H9 (cell line): ENCODE measurements around the gene NHERF2. TPM values are rescaled to one million over a fixed set of nuclear protein-coding genes. Genes with fewer than 3 reads are reported as not detected.

Experiments
- DNase-seq: peaks from one replicate; pipeline ENCODE4 v3.0.0-alpha.2; 2017
- H2AFZ ChIP-seq: one replicate; pipeline ENCODE4 v1.6.1; 2013; ENCODE audit warnings: mild to moderate bottlenecking, low read length, control low read depth, moderate library complexity
- H2AK5ac ChIP-seq: 2 replicates; pipeline ENCODE4 v1.6.1; 2013; ENCODE audit warnings: low read length, control low read depth, mixed read lengths; ENCODE audit not compliant: insufficient read length
- H2BK120ac ChIP-seq: one replicate; pipeline ENCODE4 v1.6.1; 2013; ENCODE audit warnings: low read depth, mild to moderate bottlenecking, low read length, control low read depth, inconsistent platforms; ENCODE audit not compliant: poor library complexity, severe bottlenecking
- H2BK12ac ChIP-seq: 2 replicates; pipeline ENCODE4 v1.6.1; 2013; ENCODE audit warnings: low read length, control low read depth, mixed read lengths, low read depth; ENCODE audit not compliant: insufficient read length
- H2BK15ac ChIP-seq: 2 replicates; pipeline ENCODE4 v1.6.1; 2013; ENCODE audit warnings: low read depth, low read length, control low read depth
- H2BK20ac ChIP-seq: one replicate; pipeline ENCODE4 v1.6.1; 2013; ENCODE audit warnings: low read depth, mild to moderate bottlenecking, low read length, control low read depth, inconsistent platforms; ENCODE audit not compliant: poor library complexity, severe bottlenecking
- H2BK5ac ChIP-seq: 2 replicates; pipeline ENCODE4 v1.6.1; 2013; ENCODE audit warnings: low read length, control low read depth, mixed read lengths; ENCODE audit not compliant: insufficient read length
- H3K14ac ChIP-seq: 2 replicates; pipeline ENCODE4 v1.6.1; 2013; ENCODE audit warnings: low read length, control low read depth; ENCODE audit not compliant: insufficient read depth
- H3K18ac ChIP-seq: 2 replicates; pipeline ENCODE4 v1.6.1; 2013; ENCODE audit warnings: low read depth, mild to moderate bottlenecking, mixed read lengths, low read length, control low read depth; ENCODE audit not compliant: insufficient read length
- H3K23ac ChIP-seq: 2 replicates; pipeline ENCODE4 v1.6.1; 2013; ENCODE audit warnings: low read length, control low read depth, mixed read lengths, low read depth; ENCODE audit not compliant: insufficient read length
- H3K23me2 ChIP-seq: 2 replicates; pipeline ENCODE4 v1.6.1; 2013; ENCODE audit warnings: low read depth, mild to moderate bottlenecking, mixed read lengths, low read length, control low read depth; ENCODE audit not compliant: insufficient read length, poor library complexity, severe bottlenecking
- H3K27ac ChIP-seq: 2 replicates; pipeline ENCODE4 v1.5.1; 2013; ENCODE audit warnings: low read length, control low read depth, mixed read lengths, low read depth; ENCODE audit not compliant: insufficient read length
- H3K27me3 ChIP-seq: 2 replicates; pipeline ENCODE4 v1.6.1; 2013; ENCODE audit warnings: low read length, control low read depth, inconsistent platforms; ENCODE audit not compliant: insufficient read depth
- H3K4ac ChIP-seq: 2 replicates; pipeline ENCODE4 v1.6.1; 2013; ENCODE audit warnings: low read depth, mild to moderate bottlenecking, control low read depth, inconsistent platforms, low read length, moderate library complexity
- H3K4me1 ChIP-seq: 2 replicates; pipeline ENCODE4 v1.6.1; 2013; ENCODE audit warnings: low read length, control low read depth, inconsistent platforms; ENCODE audit not compliant: insufficient read depth
- H3K4me2 ChIP-seq: 2 replicates; pipeline ENCODE4 v1.6.1; 2013; ENCODE audit warnings: low read length, control low read depth, mixed read lengths; ENCODE audit not compliant: insufficient read length, insufficient read depth
- H3K56ac ChIP-seq: 2 replicates; pipeline ENCODE4 v1.6.1; 2013; ENCODE audit warnings: low read depth, mild to moderate bottlenecking, mixed read lengths, low read length, control low read depth; ENCODE audit not compliant: insufficient read length
- H3K79me1 ChIP-seq: 2 replicates; pipeline ENCODE4 v1.6.1; 2013; ENCODE audit warnings: low read depth, mild to moderate bottlenecking, moderate library complexity, low read length, control low read depth, inconsistent platforms; ENCODE audit not compliant: insufficient read depth, poor library complexity, severe bottlenecking
- H3K79me2 ChIP-seq: 2 replicates; pipeline ENCODE4 v1.6.1; 2013; ENCODE audit warnings: low read length, control low read depth, inconsistent platforms; ENCODE audit not compliant: insufficient read depth
- H3K9ac ChIP-seq: 2 replicates; pipeline ENCODE4 v1.6.1; 2013; ENCODE audit warnings: low read length, control low read depth, mixed read lengths; ENCODE audit not compliant: insufficient read length; ENCODE audit errors: extremely low read depth
- H3K9me3 ChIP-seq: one replicate; pipeline ENCODE4 v1.6.1; 2013; ENCODE audit warnings: low read depth, low read length, inconsistent platforms; ENCODE audit not compliant: control insufficient read depth
- H3T11ph ChIP-seq: one replicate; pipeline ENCODE4 v1.6.1; 2013; ENCODE audit warnings: mild to moderate bottlenecking, low read length, control low read depth, inconsistent platforms
- H4K20me1 ChIP-seq: one replicate; pipeline ENCODE4 v1.6.1; 2013; ENCODE audit not compliant: control insufficient read depth, insufficient read length, insufficient read depth
- H4K5ac ChIP-seq: 2 replicates; pipeline ENCODE4 v1.6.1; 2013; ENCODE audit warnings: low read depth, mild to moderate bottlenecking, mixed read lengths, low read length, control low read depth; ENCODE audit not compliant: insufficient read length
- H4K8ac ChIP-seq: replicated peaks from 2 replicates; pipeline ENCODE4 v1.6.1; 2013; ENCODE audit warnings: low read length, control low read depth, mixed read lengths, low read depth; ENCODE audit not compliant: insufficient read length
- H4K91ac ChIP-seq: 2 replicates; pipeline ENCODE4 v1.6.1; 2013; ENCODE audit warnings: low read depth, mild to moderate bottlenecking, moderate library complexity, mixed read lengths, low read length, control low read depth; ENCODE audit not compliant: insufficient read length
- H3K27ac Mint-ChIP-seq, 3 experiments: 2 replicates in 2 of 3; 3 replicates in 1 of 3; pipeline ENCODE4 v1.8.0; 2020 to 2021; ENCODE audit warnings: mixed read lengths in 3 of 3, mild to moderate bottlenecking in 1 of 3, moderate library complexity in 1 of 3
- H3K27me3 Mint-ChIP-seq: 2 replicates; pipeline ENCODE4 v1.8.0; 2021; ENCODE audit warnings: low read depth, mild to moderate bottlenecking, moderate library complexity, mixed read lengths
- H3K36me3 Mint-ChIP-seq, 3 experiments: 2 replicates in 2 of 3; 3 replicates in 1 of 3; pipeline ENCODE4 v1.8.0; 2020 to 2021; ENCODE audit warnings: low read depth in 3 of 3, mixed read lengths in 3 of 3; ENCODE audit not compliant: insufficient read depth in 1 of 3
- H3K4me1 Mint-ChIP-seq, 2 experiments: 2 replicates each; pipeline ENCODE4 v1.8.0; 2020; ENCODE audit warnings: mixed read lengths in 2 of 2
- H3K4me3 Mint-ChIP-seq, 2 experiments: 2 replicates in 1 of 2; 3 replicates in 1 of 2; pipeline ENCODE4 v1.8.0; 2020 to 2021; ENCODE audit warnings: mild to moderate bottlenecking in 2 of 2, mixed read lengths in 2 of 2, moderate library complexity in 1 of 2
- H3K9me3 Mint-ChIP-seq, 2 experiments: 2 replicates in 1 of 2; 3 replicates in 1 of 2; pipeline ENCODE4 v1.8.0; 2020; ENCODE audit warnings: mild to moderate bottlenecking in 2 of 2, mixed read lengths in 2 of 2, moderate library complexity in 1 of 2
- CTCF ChIP-seq: fragments of 200-600 bp; sonication (generic); conservative IDR thresholded peaks from 3 replicates; pipeline ENCODE4 v1.8.0; 2021; ENCODE audit warnings: antibody characterized with exemption, mild to moderate bottlenecking
- WGBS: extraction: QIAGEN DNeasy Blood & Tissue Kit; methylation state at CpG from one replicate; pipeline ENCODE4 v1.1.7; 2013; ENCODE audit warnings: missing lambda C conversion rate, low lambda C conversion rate, mixed read lengths; ENCODE audit not compliant: insufficient read length; ENCODE audit errors: extremely low coverage; 5-methylcytosine and 5-hydroxymethylcytosine counted together
- total RNA-seq: library from RNA; stranded (reverse); gene quantifications from 2 replicates; pipeline ENCODE4 v1.2.1, GENCODE V29; 2021

The NHERF2 gene
- total RNA-seq, 1 experiment from 2014 or later = 15.3 TPM

- H3K9ac ChIP-seq = no peak overlapping the region
- H3K4me2 ChIP-seq = no peak overlapping the region
- no peak overlapping the region for H4K91ac ChIP-seq
- H3K4me1 ChIP-seq = no peaks in the 10 kb centered on the region
- H3K4ac ChIP-seq = no peak overlapping the region
- H2BK5ac ChIP-seq = no peak overlapping the region
- no peak overlapping the region for H3K56ac ChIP-seq
- no peak overlapping the region for H4K8ac ChIP-seq
- 0 out of 7 replicates have a peak overlapping the region, but pooled peaks of 1 of the 3 experiments have one; percentile 35 for H3K27ac Mint-ChIP-seq
- no peaks in the 10 kb centered on the region for H3K9me3 Mint-ChIP-seq
- H2BK12ac ChIP-seq = no peak overlapping the region
- H4K5ac ChIP-seq = no peak overlapping the region
- no peak overlapping the region for H3K23ac ChIP-seq
- H3K27ac ChIP-seq = no peak overlapping the region
- DNase-seq = no peak
- H2BK15ac ChIP-seq = no peak overlapping the region
- peaks cover 7 to 9% of the 10 kb centered on the region in 2 experiments for H3K4me1 Mint-ChIP-seq
- WGBS = no CpG with 5 or more reads among the region's 47 CpGs
- no peak for TF ChIP-seq CTCF
- H2BK20ac ChIP-seq = no peak overlapping the region
- no peak overlapping the region for H2AK5ac ChIP-seq
- H3K36me3 Mint-ChIP-seq = no peaks in the 10 kb centered on the region; a peak in 2 of 7 replicates
- H3K27me3 ChIP-seq = no peaks in the 10 kb centered on the region
- H3K27me3 Mint-ChIP-seq = no peaks in the 10 kb centered on the region
- no peak overlapping the region for H3K14ac ChIP-seq
- no peaks in the 10 kb centered on the region for H3K23me2 ChIP-seq
- no peaks in the 10 kb centered on the region for H3K79me1 ChIP-seq
- no peak overlapping the region for H3K4me3 Mint-ChIP-seq
- no peak overlapping the region for H2AFZ ChIP-seq
- no peaks in the 10 kb centered on the region for H3K9me3 ChIP-seq
- no peak overlapping the region for H3T11ph ChIP-seq
- no peak overlapping the region for H2BK120ac ChIP-seq
- H3K79me2 ChIP-seq = no peaks in the 10 kb centered on the region
- no peaks in the 10 kb centered on the region for H4K20me1 ChIP-seq
- H3K18ac ChIP-seq = no peak overlapping the region
Observed at GRCh38 chr16:2036200-2036966, 9.7 kb downstream of the NHERF2 start.
